HG02973 (cell line): Measurements from ENCODE around the gene TMEM45A.
"Not testable (repeated sequence)": the region's sequence is repeated elsewhere in the genome, so short reads cannot be mapped to it uniquely, and the experiment has no call there.

Experiments used
- ATAC-seq: cut with Tn5 transposase; IDR thresholded peaks from one replicate; pipeline ENCODE4 v1.9.1; 2021; ENCODE audit warnings: moderate library complexity; ENCODE audit not compliant: unreplicated experiment

The TMEM45A gene

GRCh38 chr3:100531093-100531492 lies 38.7 kb downstream of the TMEM45A start:
- no peak for ATAC-seq

GRCh38 chr3:100532411-100532810 lies 40.0 kb downstream of the TMEM45A start:
- ATAC-seq = no peak

GRCh38 chr3:100533176-100533575 lies 40.8 kb downstream of the TMEM45A start:
- ATAC-seq = no peak

- no peak for ATAC-seq
These were observed 43.2 kb downstream of the TMEM45A start for GRCh38 chr3:100535610-100535943.

DNA sequence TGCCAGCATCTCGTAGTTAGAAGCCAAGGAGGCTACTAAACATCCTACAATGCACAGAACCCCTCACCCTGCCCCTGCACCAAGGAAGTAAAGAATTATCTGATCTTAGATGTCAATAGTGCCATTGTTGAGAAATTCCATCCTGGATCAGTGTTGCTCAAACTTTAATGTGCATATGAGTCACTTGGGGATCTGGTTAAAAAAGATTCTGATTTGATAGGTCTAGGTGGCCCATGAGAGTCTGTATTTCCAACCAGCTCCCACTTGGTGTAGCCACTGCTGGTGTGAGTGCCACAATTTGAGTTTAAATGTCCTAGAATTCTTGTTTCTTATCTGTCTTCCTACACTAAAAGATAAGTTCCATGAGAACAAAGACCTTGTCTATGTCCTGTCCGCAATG lies 43.7 kb downstream of the TMEM45A start:
- ATAC-seq = no peak

DNA sequence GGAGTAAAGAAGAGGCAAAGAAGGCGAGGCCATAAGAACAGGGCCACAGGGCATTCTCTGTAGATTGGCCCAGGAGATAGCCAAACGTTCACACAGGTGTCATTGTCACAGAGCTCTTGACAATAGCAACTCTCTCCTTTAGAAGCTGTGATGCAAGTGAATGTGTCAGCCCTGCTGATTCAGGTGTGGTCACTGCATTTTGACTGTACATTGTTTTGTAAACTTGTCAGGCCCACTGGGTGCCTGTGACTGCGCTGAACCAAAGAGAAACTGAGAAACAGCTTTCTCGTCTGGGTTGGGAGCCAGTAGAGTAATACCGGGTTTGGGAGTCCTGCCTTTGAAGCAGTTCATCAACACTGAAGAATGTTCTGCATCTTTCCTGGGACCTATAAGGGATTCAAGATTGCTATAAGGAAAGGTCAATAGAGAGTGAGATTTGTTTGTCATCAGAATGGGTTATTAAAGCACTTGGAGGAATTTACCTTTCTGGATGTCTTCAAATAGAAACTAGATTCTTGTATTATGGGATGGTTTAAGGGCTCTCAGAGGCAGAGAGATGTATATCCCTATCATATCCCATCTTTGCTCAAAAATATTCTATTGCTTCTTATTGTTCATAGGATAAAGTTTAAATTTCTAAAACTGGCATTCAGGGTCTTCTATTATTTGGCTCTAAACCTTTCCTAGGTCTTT lies 45.4 kb downstream of the TMEM45A start:
- no peak for ATAC-seq

- ATAC-seq = no peak
These were observed 45.9 kb downstream of the TMEM45A start for GRCh38 chr3:100538339-100538706.

DNA sequence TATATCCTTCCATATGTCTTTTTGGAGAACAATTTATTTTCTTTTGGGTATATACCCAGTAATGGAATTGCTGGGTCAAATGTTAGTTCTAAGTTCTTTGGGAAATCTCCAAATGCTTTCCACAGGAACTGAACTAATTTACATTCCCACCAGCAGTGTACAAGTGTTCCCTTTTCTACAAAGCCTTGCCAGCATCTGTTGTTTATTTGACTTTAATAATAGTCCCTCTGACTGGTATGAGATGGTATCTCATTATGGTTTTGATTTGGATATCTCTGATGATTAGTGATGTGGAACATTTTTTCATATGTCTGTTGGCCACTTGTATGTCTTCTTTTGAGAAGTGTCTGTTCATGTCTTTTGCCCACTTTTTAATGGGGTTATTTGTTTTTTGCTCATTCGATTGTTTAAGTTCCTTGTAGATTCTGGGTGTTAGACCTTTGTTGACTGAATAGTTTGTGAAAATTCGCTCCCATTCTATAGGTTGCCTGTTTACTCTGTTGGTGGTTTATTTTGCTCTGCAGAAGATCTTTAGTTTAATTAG lies 48.4 kb downstream of the TMEM45A start:
- no peak for ATAC-seq

GRCh38 chr3:100541428-100541827 lies 49.0 kb downstream of the TMEM45A start:
- not testable (repeated sequence) for ATAC-seq

DNA sequence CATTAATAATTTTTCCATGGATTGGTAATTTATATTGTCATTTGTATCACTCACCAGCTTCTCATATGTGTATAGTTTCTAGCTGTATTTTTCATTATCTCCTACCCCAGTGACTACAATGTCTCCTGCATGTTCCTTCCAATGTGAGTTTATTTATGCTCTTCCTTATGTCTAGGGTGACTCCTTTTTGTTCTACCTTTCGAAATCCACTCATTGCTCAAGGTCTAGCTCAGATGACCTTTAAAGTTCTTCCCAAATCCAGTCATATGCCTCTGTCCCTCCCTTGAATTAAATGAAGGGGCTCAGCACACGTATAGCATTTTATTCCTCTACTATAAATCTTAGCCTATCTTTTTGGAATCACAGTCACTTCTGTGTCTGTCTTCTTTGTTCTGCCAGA lies 53.0 kb downstream of the TMEM45A start:
- no peak for ATAC-seq

DNA sequence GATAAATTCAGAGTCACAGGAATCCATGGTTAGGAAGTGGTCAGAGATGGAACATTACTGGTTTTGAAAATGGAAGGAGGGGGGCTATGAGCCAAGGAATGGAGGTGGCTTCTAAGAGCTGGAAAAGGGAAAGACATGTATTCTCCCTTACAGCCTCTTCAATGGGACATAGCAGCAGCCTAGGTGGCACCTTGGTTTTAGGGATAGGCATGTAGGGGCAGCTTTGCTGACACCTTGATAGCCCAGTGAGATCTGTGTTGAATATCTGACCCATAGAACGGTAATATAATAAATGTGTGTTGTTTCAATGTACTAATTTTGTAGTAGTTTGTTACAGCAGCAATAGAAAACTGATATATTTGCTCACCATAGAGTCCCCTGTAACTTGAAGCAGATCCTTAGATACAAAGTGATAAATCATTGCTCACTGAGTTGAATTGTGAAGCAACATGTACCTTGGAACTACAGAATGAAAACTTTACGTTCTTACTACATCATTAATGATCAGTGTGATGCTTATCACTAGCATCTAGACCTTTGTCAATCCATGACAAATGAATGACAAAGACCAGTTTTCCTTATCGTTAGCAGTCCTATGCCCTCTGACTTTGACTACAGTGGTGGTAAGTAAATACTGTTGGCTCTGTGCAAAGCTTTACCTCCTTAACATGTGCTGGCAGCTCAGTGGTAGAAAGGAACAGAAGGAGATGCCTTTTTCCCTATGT lies 53.8 kb downstream of the TMEM45A start:
- ATAC-seq = no peak

GRCh38 chr3:100548053-100548452 lies 55.6 kb downstream of the TMEM45A start:
- no peak for ATAC-seq

GRCh38 chr3:100553618-100554372 lies 61.4 kb downstream of the TMEM45A start:
- no peak for ATAC-seq

DNA sequence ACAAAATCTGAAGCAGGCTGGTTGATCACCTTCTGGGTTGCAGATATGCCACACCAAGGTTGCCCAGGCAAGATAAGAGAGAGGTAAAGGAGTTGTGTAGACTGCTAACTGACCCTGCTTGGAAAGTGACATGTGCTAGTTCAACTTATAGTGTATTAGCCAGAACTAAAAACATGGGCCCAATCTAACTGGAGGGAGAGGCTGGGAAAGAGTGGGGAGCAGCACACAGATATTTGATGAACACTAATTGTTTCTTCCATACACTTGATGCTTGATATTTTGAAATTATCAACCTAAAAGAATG lies 61.9 kb downstream of the TMEM45A start:
- ATAC-seq = no peak

GRCh38 chr3:100556673-100557310 lies 64.4 kb downstream of the TMEM45A start:
- ATAC-seq = no peak

DNA sequence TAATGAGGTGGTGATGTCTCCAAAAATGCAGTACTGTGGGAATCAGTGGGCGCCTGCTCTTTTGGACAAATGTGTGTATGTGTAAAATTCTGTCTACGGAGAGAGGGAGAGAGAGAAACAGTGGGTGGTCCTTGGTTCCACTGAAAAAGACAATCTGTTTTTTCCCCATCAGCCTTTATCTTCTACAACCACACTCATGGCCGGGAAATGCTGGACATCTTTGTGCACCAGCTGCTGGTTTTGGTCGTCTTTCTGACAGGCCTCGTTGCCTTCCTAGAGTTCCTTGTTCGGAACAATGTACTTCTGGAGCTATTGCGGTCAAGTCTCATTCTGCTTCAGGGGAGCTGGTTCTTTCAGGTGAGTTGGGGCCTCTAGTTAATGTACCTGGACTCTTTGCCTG lies 65.8 kb downstream of the TMEM45A start:
- ATAC-seq = no peak

- no peak for ATAC-seq
These were observed 68.0 kb downstream of the TMEM45A start for GRCh38 chr3:100560426-100560825.

GRCh38 chr3:100561459-100562158 lies 69.2 kb downstream of the TMEM45A start:
- ATAC-seq = no peak

DNA sequence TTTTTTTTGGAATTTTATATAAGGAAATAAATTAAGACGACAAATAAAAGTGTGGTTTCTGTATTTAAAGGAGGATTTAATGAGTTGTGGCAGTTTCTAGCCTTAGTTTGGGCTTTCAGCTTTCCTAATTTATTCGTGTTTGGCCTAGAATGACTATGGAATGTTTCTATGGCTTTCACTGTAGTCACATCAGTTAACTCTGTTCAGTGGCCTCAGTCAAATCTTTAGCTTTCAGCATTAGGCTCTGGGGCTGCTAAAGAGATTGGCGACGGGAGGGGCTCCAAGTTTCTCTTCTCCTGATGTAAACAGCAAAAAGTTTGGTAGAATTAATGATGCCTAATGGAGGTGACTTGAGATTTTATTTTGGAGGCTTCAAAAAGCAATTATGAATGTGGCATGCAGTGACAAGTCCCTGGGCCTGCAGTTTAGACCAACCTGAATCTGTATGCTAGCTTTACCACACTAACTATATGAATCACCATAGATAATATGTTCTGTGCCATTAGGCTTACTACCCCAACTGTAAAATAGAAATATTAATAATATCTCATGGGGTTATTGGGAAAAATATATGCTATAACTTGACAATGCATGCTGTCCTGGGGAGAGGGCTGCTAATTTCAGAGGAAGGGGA lies 69.9 kb downstream of the TMEM45A start:
- ATAC-seq = no peak

GRCh38 chr3:100563228-100563627 lies 70.8 kb downstream of the TMEM45A start:
- ATAC-seq = no peak
